SK-N-SH (cell line): ENCODE data around the gene ZCWPW2. TPM values are rescaled to one million over a fixed set of nuclear protein-coding genes. Genes with fewer than 3 reads are reported as not detected.

Source experiments
- CTCF ChIA-PET: fragments of 300-600, 350-600 bp; formaldehyde crosslinking; extraction: SDS; loops from one replicate; lab custom pipeline; 2021; lab: Yijun Ruan, JAX
- POLR2A ChIA-PET: fragments of 350-600 bp; sonication (Branson Sonifier 250); formaldehyde crosslinking; extraction: SDS; loops from one replicate; lab custom pipeline; 2020; ENCODE audit warnings: antibody characterized with exemption, inconsistent platforms; lab: Yijun Ruan, JAX
- DNase-seq: peaks from one replicate; pipeline ENCODE4 v3.0.0; 2012
- H2AFZ ChIP-seq: fragments of 200-600 bp; sonication (generic); 2 replicates; pipeline ENCODE4 v1.8.1; 2016; ENCODE audit warnings: antibody characterized with exemption, mild to moderate bottlenecking, low read depth
- H3F3A ChIP-seq: fragments of 200-600 bp; sonication (generic); replicated peaks from 2 replicates; pipeline ENCODE3; 2016; ENCODE audit warnings: antibody characterized with exemption, mild to moderate bottlenecking; ENCODE audit not compliant: insufficient read depth
- H3K27ac ChIP-seq, 2 experiments: fragments of 200-500 bp in 1 of 2; fragments of 200-600 bp in 1 of 2; sonication (Bioruptor generic) in 1 of 2; sonication (generic), shearing (Covaris generic) in 1 of 2; 2 replicates each; pipeline versions ENCODE4 v1.5.1 to v1.6.1; 2014 to 2016; ENCODE audit warnings: low read depth in 2 of 2, inconsistent platforms in 1 of 2, low read length in 1 of 2, mild to moderate bottlenecking in 1 of 2, mixed read lengths in 1 of 2
- H3K27me3 ChIP-seq: fragments of 200-600 bp; sonication (generic), shearing (Covaris generic); 2 replicates; pipeline ENCODE4 v1.6.1; 2016; ENCODE audit warnings: mixed run types; ENCODE audit not compliant: insufficient read depth
- H3K36me3 ChIP-seq, 2 experiments: fragments of 200-500 bp in 1 of 2; fragments of 200-600 bp in 1 of 2; sonication (Bioruptor generic) in 1 of 2; sonication (generic) in 1 of 2; replicated peaks in 1 of 2; 2 replicates each; pipeline versions ENCODE3 to v1.5.1; 2014 to 2016; ENCODE audit warnings: low read length in 1 of 2, mild to moderate bottlenecking in 1 of 2; ENCODE audit not compliant: insufficient read depth in 2 of 2, control insufficient read depth in 1 of 2
- H3K4me1 ChIP-seq, 2 experiments: fragments of 200-500 bp in 1 of 2; fragments of 200-600 bp in 1 of 2; sonication (Bioruptor generic) in 1 of 2; sonication (generic), shearing (Covaris generic) in 1 of 2; 2 replicates each; pipeline versions ENCODE4 v1.5.1 to v1.6.1; 2014 to 2016; ENCODE audit warnings: low read depth in 1 of 2, low read length in 1 of 2, mixed run types in 1 of 2; ENCODE audit not compliant: insufficient read depth in 2 of 2, control insufficient read depth in 1 of 2
- H3K4me2 ChIP-seq: fragments of 200-600 bp; sonication (generic), shearing (Covaris generic); 2 replicates; pipeline ENCODE4 v1.6.1; 2017; ENCODE audit warnings: mixed run types
- H3K4me3 ChIP-seq, 2 experiments: fragments of 200-500 bp in 1 of 2; fragments of 200-600 bp in 1 of 2; sonication (Bioruptor generic) in 1 of 2; sonication (generic), shearing (Covaris generic) in 1 of 2; 2 replicates each; pipeline versions ENCODE4 v1.5.1 to v1.8.1; 2014 to 2016; ENCODE audit warnings: low read depth in 2 of 2, inconsistent platforms in 1 of 2, low read length in 1 of 2, mild to moderate bottlenecking in 1 of 2, mixed read lengths in 1 of 2, moderate library complexity in 1 of 2
- H3K79me2 ChIP-seq: fragments of 200-600 bp; sonication (generic); 2 replicates; pipeline ENCODE4 v1.8.1; 2017; ENCODE audit warnings: mild to moderate bottlenecking; ENCODE audit not compliant: insufficient read depth
- H3K9ac ChIP-seq: fragments of 200-600 bp; sonication (generic); 2 replicates; pipeline ENCODE4 v1.6.1; 2017; ENCODE audit warnings: mixed run types
- H3K9me2 ChIP-seq: fragments of 200-600 bp; sonication (generic); 2 replicates; pipeline ENCODE4 v1.6.1; 2017; ENCODE audit warnings: mixed run types
- H3K9me3 ChIP-seq: fragments of 200-600 bp; sonication (generic); 2 replicates; pipeline ENCODE4 v1.6.1; 2017; ENCODE audit warnings: mixed run types, mild to moderate bottlenecking, moderate library complexity
- H4K20me1 ChIP-seq: fragments of 200-600 bp; sonication (generic); 2 replicates; pipeline ENCODE4 v1.6.1; 2017; ENCODE audit warnings: mild to moderate bottlenecking, mixed run types; ENCODE audit not compliant: insufficient read depth
- ELF1 ChIP-seq: IDR thresholded peaks from 2 replicates; pipeline ENCODE4 v1.4.0; 2012
- EP300 ChIP-seq, 2 experiments: IDR thresholded peaks; 2 replicates each; pipeline versions ENCODE4 v1.4.0 to v1.6.1; 2012; ENCODE audit warnings: borderline replicate concordance in 1 of 2, low read depth in 1 of 2, low read length in 1 of 2
- EZH2phosphoT487 ChIP-seq: fragments of 200-600 bp; sonication (generic); IDR thresholded peaks from 2 replicates; pipeline ENCODE4 v1.6.1; 2017; ENCODE audit warnings: low read depth, mixed run types, mild to moderate bottlenecking, antibody characterized with exemption, moderate library complexity, borderline replicate concordance
- FOXJ3 ChIP-seq: sonication (generic); formaldehyde crosslinking; IDR thresholded peaks from 2 replicates; pipeline ENCODE4 v1.5.1; 2020; ENCODE audit warnings: mild to moderate bottlenecking, missing genetic modification reagents
- FOXM1 ChIP-seq: IDR thresholded peaks from 2 replicates; pipeline ENCODE4 v1.4.0; 2012; ENCODE audit warnings: low read depth, mild to moderate bottlenecking
- IRF3 ChIP-seq: fragments of 150-350 bp; IDR thresholded peaks from 2 replicates; pipeline ENCODE4 v1.6.1; 2016; ENCODE audit warnings: mild to moderate bottlenecking, low read depth, low read length
- MXI1 ChIP-seq: IDR thresholded peaks from 2 replicates; pipeline ENCODE4 v1.6.1; 2012; ENCODE audit warnings: mild to moderate bottlenecking, low read depth, low read length, improper control_type of control experiment
- NFIC ChIP-seq: IDR thresholded peaks from 2 replicates; pipeline ENCODE4 v1.4.0; 2012; ENCODE audit warnings: borderline replicate concordance
- PBX3 ChIP-seq: IDR thresholded peaks from 2 replicates; pipeline ENCODE4; 2012
- POLR2AphosphoS5 ChIP-seq: IDR thresholded peaks from 2 replicates; pipeline ENCODE4 v1.6.1; 2012; ENCODE audit warnings: low read depth, low read length
- RCOR1 ChIP-seq: fragments of 150-350 bp; IDR thresholded peaks from 2 replicates; pipeline ENCODE4 v1.6.1; 2017; ENCODE audit warnings: antibody characterized with exemption, low read length
- REST ChIP-seq: IDR thresholded peaks from 2 replicates; pipeline ENCODE4 v1.6.1; 2012; ENCODE audit warnings: mild to moderate bottlenecking, low read depth, low read length, moderate library complexity
- SIN3A ChIP-seq: IDR thresholded peaks from 2 replicates; pipeline ENCODE4 v1.6.1; 2012; ENCODE audit warnings: low read depth, mild to moderate bottlenecking, low read length, moderate library complexity, borderline replicate concordance
- SMC3 ChIP-seq: IDR thresholded peaks from 2 replicates; pipeline ENCODE4 v1.6.1; 2012; ENCODE audit warnings: low read depth, low read length, improper control_type of control experiment
- TAF1 ChIP-seq: IDR thresholded peaks from 2 replicates; pipeline ENCODE4 v1.6.1; 2012; ENCODE audit warnings: low read depth, mild to moderate bottlenecking, low read length, moderate library complexity, borderline replicate concordance
- TCF12 ChIP-seq: IDR thresholded peaks from 2 replicates; pipeline ENCODE4 v1.4.0; 2012
- TEAD4 ChIP-seq: IDR thresholded peaks from 2 replicates; pipeline ENCODE4 v1.4.0; 2012; ENCODE audit warnings: mild to moderate bottlenecking, borderline replicate concordance; ENCODE audit not compliant: insufficient read depth
- USF2 ChIP-seq: fragments of 150-350 bp; IDR thresholded peaks from 2 replicates; pipeline ENCODE4 v1.6.1; 2017; ENCODE audit warnings: antibody characterized with exemption, low read length, low read depth, borderline replicate concordance
- ZBTB33 ChIP-seq: IDR thresholded peaks from 2 replicates; pipeline ENCODE4 v1.4.0; 2012; ENCODE audit warnings: low read depth, borderline replicate concordance
- WGBS: methylation state at CpG from one replicate; pipeline ENCODE4 v1.1.6; 2017; ENCODE audit warnings: low lambda C conversion rate; 5-methylcytosine and 5-hydroxymethylcytosine counted together
- polyA plus RNA-seq, 3 experiments: library from polyadenylated mRNA; depleted of rRNA; stranded (reverse); fragments of >200 nt; gene quantifications; 2 replicates each; pipeline ENCODE4 v1.2.3, GENCODE V29; 2012

The ZCWPW2 gene
- polyA plus RNA-seq, 1 of the 3 experiments (the other 2 are of a cell fraction), result 0.13 TPM

- POLR2A ChIA-PET, result no interaction called here
- H3K27me3 ChIP-seq, result no peaks in the 10 kb centered on the region
Observed at GRCh38 chr3:28449398-28449797, 100.9 kb downstream of the ZCWPW2 start.

GRCh38 chr3:28462866-28463265 lies 114.3 kb downstream of the ZCWPW2 start:
- Histone ChIP-seq H3K4me1 (no peaks in the 10 kb centered on the region), H3K9me2 (no peaks in the 10 kb centered on the region), H3K4me3 (no peak overlapping the region), H3K9me3 (no peaks in the 10 kb centered on the region), H3K27ac (no peak overlapping the region), H3K79me2 (no peaks in the 10 kb centered on the region), H3K36me3 (no peaks in the 10 kb centered on the region), H3K4me2 (no peak overlapping the region), H2AFZ (no peak overlapping the region), H3K9ac (no peak overlapping the region), H3F3A (no peaks in the 10 kb centered on the region), H3K27me3 (no peaks in the 10 kb centered on the region), H4K20me1 (no peaks in the 10 kb centered on the region)
- DNase-seq, result no peak
- TF ChIP-seq FOXJ3 (CRISPR knock-in tag) (no peak), IRF3 (no peak), SIN3A (no peak), USF2 (no peak), REST (no peak), EP300 (IDR thresholded peaks at IDR 0.05; ENCODE audit: borderline replicate concordance in 1 of 2, low read depth in 1 of 2, low read length in 1 of 2) (no peak), RCOR1 (no peak), ELF1 (no peak), ZBTB33 (no peak), TAF1 (no peak), TEAD4 (no peak), SMC3 (no peak), FOXM1 (no peak), PBX3 (no peak), EZH2phosphoT487 (no peak), NFIC (no peak)
- CTCF ChIA-PET, result interaction anchor here (1.1 kb wide), 1 partner anchor 28 kb away, joined by 3 read pairs; no protein-coding TSS in a partner anchor
- POLR2A ChIA-PET, result no interaction called here
- WGBS, result 19% methylated on average over 1 of the region's 1 CpG

More at GRCh38 chr3:28449398-28449797, 100.9 kb downstream of the ZCWPW2 start:
- H3K4me3 ChIP-seq, result no peak overlapping the region
- no peak overlapping the region for H2AFZ ChIP-seq
- no peaks in the 10 kb centered on the region for H4K20me1 ChIP-seq
- H3F3A ChIP-seq, result no peaks in the 10 kb centered on the region
- H3K4me2 ChIP-seq, result no peak overlapping the region
- DNase-seq, result no peak
- TF ChIP-seq POLR2AphosphoS5 (no peak), EZH2phosphoT487 (no peak), RCOR1 (no peak), TCF12 (no peak), MXI1 (no peak)
- no peaks in the 10 kb centered on the region for H3K9me3 ChIP-seq
- no peaks in the 10 kb centered on the region for H3K79me2 ChIP-seq
- no peaks in the 10 kb centered on the region for H3K9me2 ChIP-seq
- H3K4me1 ChIP-seq, result no peaks in the 10 kb centered on the region
- H3K27ac ChIP-seq, result no peak overlapping the region
- CTCF ChIA-PET, result interaction anchor here (2.7 kb wide), 1 partner anchor 27 kb away, joined by 8 read pairs; no protein-coding TSS in a partner anchor
- H3K36me3 ChIP-seq, result no peaks in the 10 kb centered on the region
- no peak overlapping the region for H3K9ac ChIP-seq
